GM13977 (cell line): Measurements from ENCODE around the gene CLDN19.
"Not testable (repeated sequence)": the region's sequence is repeated elsewhere in the genome, so short reads cannot be mapped to it uniquely, and the experiment has no call there.

Experiments
- DNase-seq: peaks from one replicate; pipeline ENCODE4 v3.0.0; 2012; ENCODE audit warnings: low spot score
- in situ Hi-C: fragments of 300-500 bp; cut with MboI; formaldehyde crosslinking; loops from one replicate; pipeline ENCODE4 v1.12.0; 2022; ENCODE audit warnings: low sequenced_read_pairs, low pct_unique_long_range_greater_than_20kb, mixed read lengths, inconsistent platforms; ENCODE audit not compliant: unreplicated experiment
- TF ChIP-seq, protein P1 (sequence below): IDR thresholded peaks from 2 replicates; pipeline ENCODE4 v1.5.1; 2012; ENCODE audit warnings: mild to moderate bottlenecking, control low read depth; ENCODE audit not compliant: insufficient read depth; ENCODE audit errors: extremely low read depth, missing control alignments

CLDN19 gene

DNA sequence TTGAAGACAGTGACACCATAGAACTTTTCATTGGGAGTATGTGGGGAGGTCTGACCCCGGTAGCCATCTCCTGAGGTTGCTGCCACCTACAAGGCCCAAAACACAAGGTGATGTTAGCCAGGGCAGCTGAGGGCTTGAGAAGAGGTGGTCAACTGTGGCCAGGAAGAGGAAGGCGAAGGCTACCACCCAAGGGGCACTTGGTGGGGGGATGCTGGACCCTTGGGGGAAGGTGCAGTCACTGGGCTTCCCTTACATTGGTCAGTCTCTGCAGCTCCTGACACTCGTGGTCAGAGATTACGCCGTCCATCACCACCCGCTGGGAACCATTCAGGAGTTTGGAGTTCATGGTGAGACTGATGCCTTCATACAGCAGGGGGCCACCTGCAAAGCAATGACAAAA is 12.2 kb upstream of the CLDN19 start:
- in situ Hi-C loops = loop anchor here (25.0 kb wide), 1 partner anchor 310 kb away; no protein-coding TSS in a partner anchor
- TF ChIP-seq, protein P1, sequence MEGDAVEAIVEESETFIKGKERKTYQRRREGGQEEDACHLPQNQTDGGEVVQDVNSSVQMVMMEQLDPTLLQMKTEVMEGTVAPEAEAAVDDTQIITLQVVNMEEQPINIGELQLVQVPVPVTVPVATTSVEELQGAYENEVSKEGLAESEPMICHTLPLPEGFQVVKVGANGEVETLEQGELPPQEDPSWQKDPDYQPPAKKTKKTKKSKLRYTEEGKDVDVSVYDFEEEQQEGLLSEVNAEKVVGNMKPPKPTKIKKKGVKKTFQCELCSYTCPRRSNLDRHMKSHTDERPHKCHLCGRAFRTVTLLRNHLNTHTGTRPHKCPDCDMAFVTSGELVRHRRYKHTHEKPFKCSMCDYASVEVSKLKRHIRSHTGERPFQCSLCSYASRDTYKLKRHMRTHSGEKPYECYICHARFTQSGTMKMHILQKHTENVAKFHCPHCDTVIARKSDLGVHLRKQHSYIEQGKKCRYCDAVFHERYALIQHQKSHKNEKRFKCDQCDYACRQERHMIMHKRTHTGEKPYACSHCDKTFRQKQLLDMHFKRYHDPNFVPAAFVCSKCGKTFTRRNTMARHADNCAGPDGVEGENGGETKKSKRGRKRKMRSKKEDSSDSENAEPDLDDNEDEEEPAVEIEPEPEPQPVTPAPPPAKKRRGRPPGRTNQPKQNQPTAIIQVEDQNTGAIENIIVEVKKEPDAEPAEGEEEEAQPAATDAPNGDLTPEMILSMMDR = no peak
- DNase-seq = no peak

DNA sequence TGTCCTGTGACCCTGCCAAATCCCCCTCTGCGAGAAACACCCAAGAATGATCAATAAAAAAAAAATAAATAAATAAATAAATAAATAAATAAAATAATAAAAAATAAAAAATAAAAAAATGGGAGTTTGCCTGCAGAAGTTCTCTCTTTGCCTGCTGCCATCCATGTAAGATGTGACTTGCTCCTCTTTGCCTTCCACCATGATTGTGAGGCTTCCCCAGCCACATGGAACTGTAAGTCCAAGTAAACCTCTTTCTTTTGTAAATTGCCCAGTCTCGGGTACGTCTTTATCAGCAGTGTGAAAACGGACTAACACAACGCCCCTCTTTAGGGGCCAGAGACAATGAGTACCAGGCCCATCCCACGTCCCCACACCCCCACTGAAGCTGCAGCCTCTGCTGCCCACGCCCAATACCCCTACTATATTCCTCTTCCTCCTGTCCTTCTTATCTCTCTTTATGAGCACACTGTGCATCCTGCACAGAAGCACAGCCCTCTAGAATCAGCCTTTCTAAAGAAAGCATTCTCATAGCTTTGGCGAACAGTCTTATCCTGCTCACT is 11.6 kb upstream of the CLDN19 start:
- in situ Hi-C loops = loop anchor here (25.0 kb wide), 1 partner anchor 311 kb away; no protein-coding TSS in a partner anchor
- not testable (repeated sequence) for DNase-seq

DNA sequence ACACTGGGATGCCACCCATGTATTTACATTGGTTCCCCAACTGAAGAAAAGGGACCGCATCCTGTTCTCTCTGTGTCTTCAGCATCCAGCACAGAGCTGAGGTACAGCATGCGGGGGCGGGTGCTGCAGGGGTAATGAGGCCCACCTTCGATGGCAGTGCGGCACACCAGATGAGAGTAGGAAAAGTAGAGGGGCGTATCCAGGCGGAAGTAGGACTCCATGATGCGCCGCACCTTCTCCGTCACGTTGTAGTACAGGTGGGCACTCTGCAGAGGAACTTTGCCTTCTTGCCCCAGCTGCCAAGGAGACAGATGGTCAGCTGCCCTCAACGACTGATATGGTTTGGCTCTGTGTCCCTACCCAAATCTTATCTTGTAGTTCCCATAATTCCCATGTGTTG is 10.0 kb upstream of the CLDN19 start:
- no peak for DNase-seq
- in situ Hi-C loops = loop anchor here (25.0 kb wide), 1 partner anchor 312 kb away; no protein-coding TSS in a partner anchor
- TF ChIP-seq, protein P1 = no peak

DNA sequence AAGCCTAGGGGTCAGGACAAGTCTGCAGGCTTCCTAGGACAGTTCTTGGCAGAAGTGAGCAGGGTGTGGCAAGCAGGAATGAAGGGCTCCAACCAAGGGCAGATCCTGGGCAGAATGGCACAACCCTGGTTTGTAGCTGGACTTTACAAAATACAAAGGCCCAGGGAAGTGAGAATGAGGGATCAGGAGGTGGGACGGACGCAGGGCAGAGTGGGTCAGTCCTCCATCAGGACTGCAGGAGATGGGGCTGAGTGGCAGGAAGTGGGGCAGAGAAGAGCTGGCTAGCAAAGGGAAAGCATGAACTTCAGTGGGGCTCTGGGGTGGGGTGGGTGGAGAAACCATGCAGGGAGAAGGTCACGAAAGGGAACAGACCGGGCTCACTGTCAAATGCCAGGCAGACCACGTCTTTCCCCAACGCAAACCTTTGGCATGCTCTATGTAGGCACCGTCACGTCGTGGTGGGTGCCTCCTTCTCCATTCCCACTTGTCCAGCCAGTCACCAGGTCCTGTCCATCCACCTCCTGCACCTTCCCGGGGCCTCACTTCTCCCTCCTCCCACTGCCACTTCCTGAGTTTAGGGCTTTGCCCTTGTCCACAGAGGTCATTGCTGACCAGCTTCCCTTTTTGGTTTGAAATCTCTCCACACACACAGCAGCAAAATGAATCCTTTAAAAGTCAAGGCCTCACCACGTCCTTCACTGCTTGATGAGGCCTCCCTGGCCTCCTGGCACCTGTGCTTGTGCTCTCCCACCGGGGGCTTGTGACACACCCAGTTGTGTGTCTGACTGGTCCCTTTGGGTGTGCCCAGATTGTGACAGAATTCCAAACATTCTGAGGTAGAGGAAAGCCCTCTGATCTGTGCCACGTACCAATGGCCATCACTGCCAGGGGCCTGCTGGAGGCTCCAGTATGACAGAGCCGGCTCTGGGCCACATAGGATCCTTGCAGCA is 8.7 kb upstream of the CLDN19 start:
- TF ChIP-seq, protein P1 = no peak
- in situ Hi-C loops = loop anchor here (10.0 to 25.0 kb wide), 2 partner anchors 174 to 411 kb away; partner anchors contain the start of gene FOXJ3
- DNase-seq = no peak

DNA sequence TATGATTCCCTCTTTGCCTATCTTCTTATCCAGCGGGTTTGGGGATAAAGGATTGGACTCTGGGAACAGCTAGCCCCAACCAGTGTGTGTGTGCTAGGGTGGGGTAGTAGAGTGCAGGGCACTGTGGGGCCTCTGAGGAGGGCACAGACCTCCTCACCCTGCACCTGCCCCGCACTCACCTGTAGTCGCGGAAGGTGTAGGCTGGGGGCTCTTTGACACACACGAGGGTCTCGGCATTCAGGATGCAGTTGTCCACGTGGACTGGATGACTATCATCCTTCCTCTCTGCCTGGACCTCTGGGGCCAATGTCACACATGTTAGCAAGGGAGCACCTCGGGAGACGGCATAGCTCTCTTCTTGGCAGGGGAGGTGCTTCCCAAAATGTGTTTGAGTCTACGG is 8.0 kb upstream of the CLDN19 start:
- in situ Hi-C loops = loop anchor here (10.0 to 25.0 kb wide), 2 partner anchors 173 to 411 kb away; partner anchors contain the start of gene FOXJ3
- DNase-seq = no peak
- TF ChIP-seq, protein P1 = no peak

DNA sequence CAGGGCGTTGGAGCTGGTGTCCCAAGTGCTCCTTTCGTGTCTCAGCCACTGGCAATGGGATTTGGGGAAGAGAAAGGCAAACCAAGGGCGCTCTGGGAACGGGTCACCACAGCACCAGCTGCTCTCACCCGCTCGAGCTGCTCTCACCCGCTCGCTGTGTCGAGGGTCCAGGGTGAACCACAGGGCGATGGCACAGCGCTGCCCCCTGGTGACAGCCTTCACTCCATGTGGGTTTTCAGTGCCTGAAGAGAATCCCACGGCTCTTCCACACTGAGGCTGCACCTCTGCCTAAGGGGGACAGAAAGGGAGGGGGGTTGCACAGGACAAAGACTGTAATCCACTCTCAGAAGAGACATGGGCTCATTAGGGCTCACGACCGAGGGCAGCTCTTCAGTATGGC is 7.1 kb upstream of the CLDN19 start:
- DNase-seq = peak; percentile 58
- TF ChIP-seq, protein P1 = peak; percentile 53
- in situ Hi-C loops = loop anchor here (10.0 to 25.0 kb wide), 2 partner anchors 172 to 410 kb away; partner anchors contain the start of gene FOXJ3
